PC-9 (cell line): ENCODE measurements around the gene HFE. TPM values are rescaled to one million over a fixed set of nuclear protein-coding genes. Genes with fewer than 3 reads are reported as not detected.

ENCODE experiments used
- BruUV-seq: library from RNA; stranded (reverse); fragments of 400-500 nt; replicated peaks from 2 replicates; lab custom pipeline; 2021; lab: Mats Ljungman, UMichigan
- CTCF ChIA-PET: fragments of 300-600 bp; sonication (Branson Sonifier 250); formaldehyde crosslinking; loops from one replicate; lab custom pipeline; 2022; ENCODE audit warnings: antibody characterized with exemption; lab: Charles Lee
- POLR2A ChIA-PET: fragments of 300-600 bp; sonication (Branson Sonifier 250); formaldehyde crosslinking; loops from one replicate; lab custom pipeline; 2022; ENCODE audit warnings: antibody characterized with exemption; ENCODE audit not compliant: unreplicated experiment; lab: Charles Lee
- DNase-seq, 2 experiments: peaks; one replicate each; pipeline versions ENCODE4 v3.0.0 to v3.0.0-alpha.2; 2015 to 2022; ENCODE audit warnings: mixed read lengths in 1 of 2
- H2AFZ ChIP-seq: fragments of 200-600 bp; sonication (generic); 2 replicates; pipeline ENCODE4 v1.8.1; 2017; ENCODE audit warnings: antibody characterized with exemption
- H3F3A ChIP-seq: fragments of 200-600 bp; sonication (generic); 2 replicates; pipeline ENCODE4 v1.8.1; 2017; ENCODE audit warnings: antibody characterized with exemption, mild to moderate bottlenecking, low read depth; ENCODE audit not compliant: insufficient read depth
- H3K27ac ChIP-seq: fragments of 200-600 bp; sonication (generic); 2 replicates; pipeline ENCODE4 v1.6.1; 2016; ENCODE audit warnings: mixed run types
- H3K27me3 ChIP-seq: fragments of 200-600 bp; sonication (generic); 2 replicates; pipeline ENCODE4 v1.6.1; 2016; ENCODE audit warnings: low read depth, mixed run types; ENCODE audit not compliant: insufficient read depth
- H3K36me3 ChIP-seq: fragments of 200-600 bp; sonication (generic); 2 replicates; pipeline ENCODE4 v1.6.1; 2016; ENCODE audit warnings: low read depth, mixed run types
- H3K4me1 ChIP-seq: fragments of 200-600 bp; sonication (generic); replicated peaks from 2 replicates; pipeline ENCODE4 v1.6.1; 2016; ENCODE audit warnings: mixed run types; ENCODE audit not compliant: insufficient read depth
- H3K4me2 ChIP-seq: fragments of 200-600 bp; sonication (generic); 2 replicates; pipeline ENCODE4 v1.6.1; 2017; ENCODE audit warnings: mixed run types
- H3K4me3 ChIP-seq: fragments of 200-600 bp; sonication (generic); 2 replicates; pipeline ENCODE4 v1.6.1; 2016; ENCODE audit warnings: mixed run types
- H3K79me2 ChIP-seq: fragments of 200-600 bp; sonication (generic); 2 replicates; pipeline ENCODE4 v1.6.1; 2017; ENCODE audit warnings: low read depth, mixed run types
- H3K9me2 ChIP-seq: fragments of 200-600 bp; sonication (generic); 2 replicates; pipeline ENCODE4 v1.8.1; 2017; ENCODE audit warnings: mild to moderate bottlenecking; ENCODE audit not compliant: insufficient read depth
- H3K9me3 ChIP-seq: fragments of 200-600 bp; sonication (generic); 2 replicates; pipeline ENCODE4 v1.8.1; 2016; ENCODE audit warnings: low read depth; ENCODE audit not compliant: insufficient read depth
- H4K20me1 ChIP-seq: fragments of 200-600 bp; sonication (generic); 2 replicates; pipeline ENCODE4 v1.8.1; 2017; ENCODE audit not compliant: insufficient read depth
- EZH2 ChIP-seq: fragments of 200-600 bp; sonication (generic); IDR thresholded peaks from 2 replicates; pipeline ENCODE4 v1.8.0; 2017; ENCODE audit warnings: antibody characterized with exemption, low read depth
- intact Hi-C: fragments of 100-400 bp; cut with micrococcal nuclease; formaldehyde crosslinking; loops from one replicate; pipeline ENCODE4 v1.10.0; 2022; ENCODE audit not compliant: unreplicated experiment
- total RNA-seq: library from RNA; stranded (reverse); gene quantifications from 2 replicates; pipeline ENCODE4 v1.2.3, GENCODE V29; 2021
- TF ChIP-seq, protein P1 (sequence below): fragments of 200-600 bp; sonication (generic); conservative IDR thresholded peaks from 2 replicates; pipeline ENCODE4 v1.6.1; 2017; ENCODE audit warnings: mixed run types, antibody characterized with exemption, mild to moderate bottlenecking, moderate library complexity

HFE gene
- total RNA-seq, 1 experiment from 2014 or later, result 46.0 TPM

- H2AFZ ChIP-seq, result peak overlapping the region; percentile 76
- CTCF ChIA-PET, result interaction anchor here (0.5 to 1.1 kb wide), 4 partner anchors 25 to 1773 kb away, joined by 3 to 8 read pairs (median 4); a partner anchor contains a TSS
- H3K4me3 ChIP-seq, result peak overlapping the region; percentile 86
- peak overlapping the region; percentile 83 for H3K4me2 ChIP-seq
- BruUV-seq, result TSS peak; percentile 94
- no peak for TF ChIP-seq EZH2
- TF ChIP-seq, protein P1, sequence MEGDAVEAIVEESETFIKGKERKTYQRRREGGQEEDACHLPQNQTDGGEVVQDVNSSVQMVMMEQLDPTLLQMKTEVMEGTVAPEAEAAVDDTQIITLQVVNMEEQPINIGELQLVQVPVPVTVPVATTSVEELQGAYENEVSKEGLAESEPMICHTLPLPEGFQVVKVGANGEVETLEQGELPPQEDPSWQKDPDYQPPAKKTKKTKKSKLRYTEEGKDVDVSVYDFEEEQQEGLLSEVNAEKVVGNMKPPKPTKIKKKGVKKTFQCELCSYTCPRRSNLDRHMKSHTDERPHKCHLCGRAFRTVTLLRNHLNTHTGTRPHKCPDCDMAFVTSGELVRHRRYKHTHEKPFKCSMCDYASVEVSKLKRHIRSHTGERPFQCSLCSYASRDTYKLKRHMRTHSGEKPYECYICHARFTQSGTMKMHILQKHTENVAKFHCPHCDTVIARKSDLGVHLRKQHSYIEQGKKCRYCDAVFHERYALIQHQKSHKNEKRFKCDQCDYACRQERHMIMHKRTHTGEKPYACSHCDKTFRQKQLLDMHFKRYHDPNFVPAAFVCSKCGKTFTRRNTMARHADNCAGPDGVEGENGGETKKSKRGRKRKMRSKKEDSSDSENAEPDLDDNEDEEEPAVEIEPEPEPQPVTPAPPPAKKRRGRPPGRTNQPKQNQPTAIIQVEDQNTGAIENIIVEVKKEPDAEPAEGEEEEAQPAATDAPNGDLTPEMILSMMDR, result no peak
- peaks cover 41% of the 10 kb centered on the region for H3K79me2 ChIP-seq
- peak overlapping the region; percentile 78 for H3K27ac ChIP-seq
- peaks cover 22% of the 10 kb centered on the region for H3K4me1 ChIP-seq
- H3K9me2 ChIP-seq, result no peaks in the 10 kb centered on the region
- intact Hi-C loops, result loop anchor here (1.0 kb wide), 7 partner anchors 20 to 473 kb away; partner anchors contain the start of gene ABT1
- POLR2A ChIA-PET, result interaction anchor here (0.5 to 5.2 kb wide), 36 partner anchors 14 to 1770 kb away, joined by 3 to 284 read pairs (median 6); a partner anchor contains a TSS
- H3K9me3 ChIP-seq, result no peaks in the 10 kb centered on the region
- 0 out of 2 replicates have a peak, but pooled peaks cover under 1% of the 10 kb centered on the region for H3K36me3 ChIP-seq
- peaks cover 45% of the 10 kb centered on the region for H3F3A ChIP-seq
- DNase-seq, result peak; percentile 91 to 98
- peaks cover 18% of the 10 kb centered on the region for H4K20me1 ChIP-seq
- H3K27me3 ChIP-seq, result no peaks in the 10 kb centered on the region
Observed at GRCh38 chr6:26122793-26123674, 35.8 kb downstream of the HFE start.

DNA sequence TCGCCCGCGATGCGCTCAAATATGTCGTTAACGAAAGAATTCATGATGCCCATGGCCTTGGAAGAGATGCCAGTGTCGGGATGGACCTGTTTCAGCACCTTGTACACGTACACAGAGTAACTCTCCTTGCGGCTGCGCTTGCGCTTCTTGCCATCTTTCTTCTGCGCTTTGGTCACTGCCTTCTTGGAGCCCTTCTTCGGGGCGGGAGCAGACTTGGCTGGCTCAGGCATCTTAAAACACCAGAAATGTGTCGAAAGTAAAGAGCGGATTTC is 36.4 kb downstream of the HFE start:
- Histone ChIP-seq H3K27me3 (no peaks in the 10 kb centered on the region), H3K79me2 (peaks cover 45% of the 10 kb centered on the region), H3K27ac (peak overlapping the region; percentile 78), H3K9me3 (no peaks in the 10 kb centered on the region), H3K4me1 (peaks cover 27% of the 10 kb centered on the region), H3K36me3 (0 out of 2 replicates have a peak, but pooled peaks cover 5% of the 10 kb centered on the region), H3K4me2 (peak overlapping the region; percentile 83), H3K4me3 (peak overlapping the region; percentile 86), H3F3A (peaks cover 45% of the 10 kb centered on the region), H3K9me2 (no peaks in the 10 kb centered on the region), H4K20me1 (peaks cover 18% of the 10 kb centered on the region), H2AFZ (peak overlapping the region; percentile 63)
- TF ChIP-seq EZH2, result no peak
- TF ChIP-seq, protein P1, result no peak
- intact Hi-C loops, result loop anchor here (1.0 kb wide), 6 partner anchors 20 to 473 kb away; partner anchors contain the start of gene ABT1
- ChIA-PET POLR2A (interaction anchor here (0.6 to 5.2 kb wide), 39 partner anchors 14 to 1769 kb away, joined by 3 to 284 read pairs (median 6); a partner anchor contains a TSS), CTCF (interaction anchor here (0.6 to 1.3 kb wide), 5 partner anchors 25 to 1772 kb away, joined by 3 to 11 read pairs (median 4); a partner anchor contains a TSS)
- no peak for DNase-seq
- BruUV-seq, result no TSS peak
